A549 (cell line): ENCODE measurements around the gene YDJC.
"Not testable (repeated sequence)": the region's sequence is repeated elsewhere in the genome, so short reads cannot be mapped to it uniquely, and the experiment has no call there.

Source experiments
- EP300 ChIP-seq, 2 experiments: fragments of >200 bp; sonication (Bioruptor Twin); formaldehyde crosslinking; IDR thresholded peaks; 2 replicates in 1 of 2; 3 replicates in 1 of 2; pipeline ENCODE4 v1.6.1; 2016 to 2017
- POLR2A ChIP-seq: IDR thresholded peaks from 2 replicates; pipeline ENCODE4 v1.6.1; 2012; ENCODE audit warnings: mild to moderate bottlenecking, low read length
- TF ChIP-seq, protein P1 (sequence below): fragments of 200-600 bp; sonication (generic); IDR thresholded peaks from 2 replicates; pipeline ENCODE4 v1.6.1; 2016; ENCODE audit warnings: antibody characterized with exemption, mild to moderate bottlenecking, moderate library complexity
- TF ChIP-seq, protein P2 (sequence below): fragments of >200 bp; sonication (Bioruptor Twin); formaldehyde crosslinking; IDR thresholded peaks from 3 replicates; pipeline ENCODE4 v1.5.1; 2016
- TF ChIP-seq, protein P3 (sequence below): fragments of >200 bp; sonication (Bioruptor Twin); formaldehyde crosslinking; IDR thresholded peaks from 2 replicates; pipeline ENCODE4 v1.6.1; 2016

DNA sequence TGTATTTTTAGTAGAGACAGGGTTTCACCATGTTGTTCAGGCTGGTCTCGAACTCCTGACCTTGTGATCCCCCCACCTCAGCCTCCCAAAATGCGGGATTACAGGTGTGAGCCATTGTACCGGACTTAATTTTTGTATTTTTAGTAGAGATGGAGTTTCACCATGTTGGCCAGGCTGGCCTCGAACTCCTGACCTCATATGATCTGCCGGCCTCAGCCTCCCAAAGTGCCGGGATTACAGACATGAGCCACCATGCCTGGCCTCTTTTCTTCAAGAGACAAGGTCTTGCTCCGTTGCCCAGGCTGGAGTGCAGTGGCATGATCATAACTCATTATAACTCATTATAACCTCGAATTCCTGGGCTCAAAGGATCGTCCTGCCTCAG lies 49.2 kb downstream of the YDJC start:
- TF ChIP-seq, protein P1, sequence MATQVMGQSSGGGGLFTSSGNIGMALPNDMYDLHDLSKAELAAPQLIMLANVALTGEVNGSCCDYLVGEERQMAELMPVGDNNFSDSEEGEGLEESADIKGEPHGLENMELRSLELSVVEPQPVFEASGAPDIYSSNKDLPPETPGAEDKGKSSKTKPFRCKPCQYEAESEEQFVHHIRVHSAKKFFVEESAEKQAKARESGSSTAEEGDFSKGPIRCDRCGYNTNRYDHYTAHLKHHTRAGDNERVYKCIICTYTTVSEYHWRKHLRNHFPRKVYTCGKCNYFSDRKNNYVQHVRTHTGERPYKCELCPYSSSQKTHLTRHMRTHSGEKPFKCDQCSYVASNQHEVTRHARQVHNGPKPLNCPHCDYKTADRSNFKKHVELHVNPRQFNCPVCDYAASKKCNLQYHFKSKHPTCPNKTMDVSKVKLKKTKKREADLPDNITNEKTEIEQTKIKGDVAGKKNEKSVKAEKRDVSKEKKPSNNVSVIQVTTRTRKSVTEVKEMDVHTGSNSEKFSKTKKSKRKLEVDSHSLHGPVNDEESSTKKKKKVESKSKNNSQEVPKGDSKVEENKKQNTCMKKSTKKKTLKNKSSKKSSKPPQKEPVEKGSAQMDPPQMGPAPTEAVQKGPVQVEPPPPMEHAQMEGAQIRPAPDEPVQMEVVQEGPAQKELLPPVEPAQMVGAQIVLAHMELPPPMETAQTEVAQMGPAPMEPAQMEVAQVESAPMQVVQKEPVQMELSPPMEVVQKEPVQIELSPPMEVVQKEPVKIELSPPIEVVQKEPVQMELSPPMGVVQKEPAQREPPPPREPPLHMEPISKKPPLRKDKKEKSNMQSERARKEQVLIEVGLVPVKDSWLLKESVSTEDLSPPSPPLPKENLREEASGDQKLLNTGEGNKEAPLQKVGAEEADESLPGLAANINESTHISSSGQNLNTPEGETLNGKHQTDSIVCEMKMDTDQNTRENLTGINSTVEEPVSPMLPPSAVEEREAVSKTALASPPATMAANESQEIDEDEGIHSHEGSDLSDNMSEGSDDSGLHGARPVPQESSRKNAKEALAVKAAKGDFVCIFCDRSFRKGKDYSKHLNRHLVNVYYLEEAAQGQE = not testable (repeated sequence)
- TF ChIP-seq, protein P2, sequence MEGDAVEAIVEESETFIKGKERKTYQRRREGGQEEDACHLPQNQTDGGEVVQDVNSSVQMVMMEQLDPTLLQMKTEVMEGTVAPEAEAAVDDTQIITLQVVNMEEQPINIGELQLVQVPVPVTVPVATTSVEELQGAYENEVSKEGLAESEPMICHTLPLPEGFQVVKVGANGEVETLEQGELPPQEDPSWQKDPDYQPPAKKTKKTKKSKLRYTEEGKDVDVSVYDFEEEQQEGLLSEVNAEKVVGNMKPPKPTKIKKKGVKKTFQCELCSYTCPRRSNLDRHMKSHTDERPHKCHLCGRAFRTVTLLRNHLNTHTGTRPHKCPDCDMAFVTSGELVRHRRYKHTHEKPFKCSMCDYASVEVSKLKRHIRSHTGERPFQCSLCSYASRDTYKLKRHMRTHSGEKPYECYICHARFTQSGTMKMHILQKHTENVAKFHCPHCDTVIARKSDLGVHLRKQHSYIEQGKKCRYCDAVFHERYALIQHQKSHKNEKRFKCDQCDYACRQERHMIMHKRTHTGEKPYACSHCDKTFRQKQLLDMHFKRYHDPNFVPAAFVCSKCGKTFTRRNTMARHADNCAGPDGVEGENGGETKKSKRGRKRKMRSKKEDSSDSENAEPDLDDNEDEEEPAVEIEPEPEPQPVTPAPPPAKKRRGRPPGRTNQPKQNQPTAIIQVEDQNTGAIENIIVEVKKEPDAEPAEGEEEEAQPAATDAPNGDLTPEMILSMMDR = not testable (repeated sequence)
- not testable (repeated sequence) for TF ChIP-seq EP300 (IDR thresholded peaks at IDR 0.05); POLR2A
- TF ChIP-seq, protein P3, sequence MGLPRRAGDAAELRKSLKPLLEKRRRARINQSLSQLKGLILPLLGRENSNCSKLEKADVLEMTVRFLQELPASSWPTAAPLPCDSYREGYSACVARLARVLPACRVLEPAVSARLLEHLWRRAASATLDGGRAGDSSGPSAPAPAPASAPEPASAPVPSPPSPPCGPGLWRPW = not testable (repeated sequence)
